GM18508 (cell line): ENCODE data around the gene ESAM.
"Not testable (repeated sequence)": the region's sequence is repeated elsewhere in the genome, so short reads cannot be mapped to it uniquely, and the experiment has no call there.

Source experiments
- ATAC-seq: cut with Tn5 transposase; IDR thresholded peaks from one replicate; pipeline ENCODE4 v1.9.1; 2021; ENCODE audit warnings: moderate number of reproducible peaks; ENCODE audit not compliant: insufficient read depth, unreplicated experiment

ESAM gene

GRCh38 chr11:124776865-124777645 lies 15.0 kb upstream of the ESAM start:
- no peak for ATAC-seq

GRCh38 chr11:124770959-124771358 lies 8.9 kb upstream of the ESAM start:
- ATAC-seq, result not testable (repeated sequence)

DNA sequence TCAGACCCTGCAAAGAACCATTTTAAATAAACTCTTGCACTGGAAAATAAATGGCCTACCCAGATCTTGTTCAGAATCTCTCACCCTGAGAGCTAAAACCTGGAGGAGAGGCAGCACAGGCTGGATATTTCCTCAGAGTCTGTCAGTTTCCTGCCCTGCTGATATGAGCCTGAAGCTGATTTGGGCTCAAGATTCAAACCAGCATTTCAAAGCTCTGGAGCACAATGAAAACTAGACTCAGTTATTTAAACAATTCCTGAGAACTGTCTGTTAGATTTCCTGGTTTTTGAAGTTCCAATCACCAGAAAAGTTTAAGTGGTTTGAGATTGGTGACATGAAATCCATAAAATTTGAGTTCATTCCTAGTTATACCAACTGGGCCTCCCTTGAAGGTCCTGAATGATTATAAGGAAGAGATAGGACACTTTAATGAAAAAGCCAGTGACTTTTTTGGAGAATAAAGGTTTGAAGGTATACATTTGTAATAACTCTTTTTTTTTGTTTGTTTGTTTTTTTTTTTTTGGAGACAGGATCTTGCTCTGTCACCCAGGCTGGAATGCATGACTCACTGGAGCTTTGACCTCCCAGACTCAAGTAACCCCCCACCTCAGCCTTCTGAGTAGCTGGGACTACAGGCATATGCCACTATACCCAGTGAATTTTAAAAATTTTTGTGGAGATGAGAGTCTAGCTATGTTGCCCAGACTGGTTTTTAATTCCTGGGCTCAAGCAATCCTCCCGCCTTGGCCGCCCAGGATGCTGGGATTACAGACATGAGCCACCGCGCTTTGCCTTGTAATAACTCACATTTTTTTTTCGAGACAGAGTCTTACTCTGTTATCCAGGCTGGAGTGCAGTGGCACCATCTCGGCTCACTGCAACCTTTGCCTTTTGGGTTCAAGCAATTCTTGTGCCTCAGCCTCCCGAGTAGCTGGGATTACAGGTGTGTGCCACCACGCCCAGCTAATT lies 8.0 kb upstream of the ESAM start:
- no peak for ATAC-seq

GRCh38 chr11:124768914-124769313 lies 6.8 kb upstream of the ESAM start:
- no peak for ATAC-seq

GRCh38 chr11:124766156-124766555 lies 4.1 kb upstream of the ESAM start:
- no peak for ATAC-seq

- no peak for ATAC-seq
These were observed 1.3 kb upstream of the ESAM start for GRCh38 chr11:124763156-124763947.

GRCh38 chr11:124762624-124763155 lies 600 bp upstream of the ESAM start:
- no peak for ATAC-seq

DNA sequence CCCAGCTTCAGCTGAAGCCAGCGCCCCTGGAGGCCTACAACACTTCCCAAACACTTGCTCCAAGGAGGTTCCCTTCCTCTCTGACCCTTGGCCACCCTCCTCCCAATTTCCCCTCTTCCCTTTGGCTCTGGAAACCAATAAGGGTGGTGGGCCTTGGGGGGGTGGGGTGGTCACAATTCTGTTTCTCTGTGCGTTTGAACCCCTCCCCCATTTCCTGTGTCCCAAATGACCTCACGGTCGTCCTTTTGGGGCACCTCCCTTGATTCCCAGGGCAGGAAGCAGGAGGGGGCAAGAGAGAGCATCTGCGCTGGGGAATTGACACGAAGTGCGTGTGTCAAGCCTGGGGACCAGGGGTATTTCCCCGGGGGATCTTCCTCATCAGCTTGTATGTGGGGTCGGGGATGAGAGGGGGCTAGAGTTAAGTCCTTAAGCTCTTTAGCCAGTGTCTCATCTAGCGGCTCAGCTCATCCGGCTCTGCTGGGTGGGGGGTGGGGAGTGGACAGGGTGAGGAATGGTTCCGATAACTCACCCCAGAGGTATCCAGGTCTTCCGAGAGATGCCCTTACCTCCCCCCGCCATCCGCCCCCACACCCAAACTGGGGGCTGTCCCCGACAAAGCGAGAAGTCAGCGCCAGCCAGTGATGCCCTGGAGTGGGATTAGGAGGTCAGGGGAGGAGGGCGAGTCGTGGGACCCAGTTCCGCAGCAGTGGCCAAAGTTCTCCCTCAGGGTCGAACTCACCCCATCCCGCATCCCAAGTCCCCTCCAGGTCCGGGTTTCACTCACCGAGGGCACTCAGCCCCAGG lies 587 bp downstream of the ESAM start:
- no peak for ATAC-seq

DNA sequence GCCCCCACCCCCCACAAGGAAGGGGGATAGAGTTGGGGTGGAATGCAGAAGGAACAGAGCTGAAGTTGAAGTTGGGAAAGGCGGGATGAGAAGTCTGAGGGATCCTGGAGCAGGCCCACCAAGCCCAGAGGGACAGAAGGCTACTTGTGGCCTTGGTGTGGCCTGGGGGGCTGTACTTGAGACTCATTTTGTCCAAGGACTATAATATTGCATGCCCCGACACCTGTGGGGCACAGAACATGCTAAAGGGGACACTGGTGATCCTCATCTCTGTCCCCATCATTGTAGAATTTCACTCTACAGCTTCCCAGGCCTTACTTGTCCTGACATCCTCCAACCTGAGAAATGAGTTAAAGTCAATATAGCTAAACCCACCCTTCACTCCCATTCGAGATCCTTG lies 1.3 kb downstream of the ESAM start:
- ATAC-seq, result no peak

GRCh38 chr11:124760205-124760652 lies 1.9 kb downstream of the ESAM start:
- ATAC-seq, result peak; percentile 25

DNA sequence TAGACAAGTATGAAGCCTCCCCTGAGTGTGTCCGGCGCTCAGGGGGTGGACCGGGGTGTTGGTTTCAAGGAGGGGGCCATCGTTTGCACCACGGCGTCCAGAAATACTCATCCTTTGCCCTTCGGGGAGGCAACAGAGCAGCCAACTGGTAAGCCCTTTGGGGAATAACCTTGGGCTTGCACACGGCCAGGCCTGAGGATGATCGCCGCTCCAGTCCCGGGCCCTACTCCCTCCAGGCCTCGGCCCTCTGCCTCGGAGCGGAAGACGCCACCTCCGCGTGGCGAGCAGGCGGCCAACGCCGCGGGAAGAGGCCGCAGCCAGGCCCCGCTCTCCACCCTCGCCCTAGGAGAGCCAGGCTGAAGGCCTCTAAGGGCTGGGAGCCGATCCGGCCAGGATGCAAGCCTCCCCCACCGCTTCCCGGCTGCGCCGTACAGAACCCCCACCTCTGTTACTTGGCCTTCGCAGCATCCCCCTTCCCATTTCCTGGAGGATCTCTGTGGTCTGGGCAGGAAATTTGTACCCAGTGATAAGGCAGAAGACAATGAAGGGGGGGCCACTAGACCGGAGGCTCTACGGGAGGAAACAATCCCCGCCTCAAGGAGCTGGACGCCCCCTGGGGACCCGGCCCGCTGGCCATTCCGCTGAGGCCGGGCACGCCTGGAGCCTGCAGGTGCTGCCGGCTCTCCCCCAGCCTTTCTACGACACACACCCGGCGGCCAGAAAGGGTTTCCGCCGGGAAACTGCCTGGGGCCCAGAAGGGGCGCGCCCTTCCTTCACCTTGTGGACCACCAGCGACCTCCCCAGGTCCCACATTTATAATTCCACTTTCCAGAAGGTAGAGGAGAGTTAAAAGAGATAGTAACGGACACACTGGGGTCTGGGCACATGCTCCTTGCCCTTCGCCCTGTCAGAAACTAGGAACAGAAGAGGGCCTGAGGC lies 2.6 kb downstream of the ESAM start:
- ATAC-seq, result no peak

- peak; percentile 29 for ATAC-seq
These were observed 3.5 kb downstream of the ESAM start for GRCh38 chr11:124758355-124759265.

DNA sequence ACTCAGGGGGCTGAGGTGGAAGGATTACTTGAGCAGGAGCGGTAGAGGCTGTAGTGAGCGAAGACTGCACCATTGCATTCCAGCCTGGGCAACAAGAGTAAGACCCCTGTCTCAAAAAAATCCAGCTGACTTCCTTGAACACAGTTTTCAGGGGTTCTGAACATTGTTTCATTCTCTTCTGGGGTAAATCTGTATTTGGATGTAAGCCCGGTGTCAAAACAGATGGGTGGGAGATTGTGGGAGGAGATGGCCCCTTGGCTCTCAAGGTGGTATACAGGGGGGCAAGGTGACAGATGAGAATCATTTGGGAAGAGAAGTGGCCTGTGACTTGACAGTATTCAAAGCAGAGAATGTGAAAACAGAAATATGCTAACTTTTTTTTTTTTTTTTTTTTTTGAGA lies 4.8 kb downstream of the ESAM start:
- ATAC-seq, result no peak

GRCh38 chr11:124756753-124757227 lies 5.3 kb downstream of the ESAM start:
- no peak for ATAC-seq

DNA sequence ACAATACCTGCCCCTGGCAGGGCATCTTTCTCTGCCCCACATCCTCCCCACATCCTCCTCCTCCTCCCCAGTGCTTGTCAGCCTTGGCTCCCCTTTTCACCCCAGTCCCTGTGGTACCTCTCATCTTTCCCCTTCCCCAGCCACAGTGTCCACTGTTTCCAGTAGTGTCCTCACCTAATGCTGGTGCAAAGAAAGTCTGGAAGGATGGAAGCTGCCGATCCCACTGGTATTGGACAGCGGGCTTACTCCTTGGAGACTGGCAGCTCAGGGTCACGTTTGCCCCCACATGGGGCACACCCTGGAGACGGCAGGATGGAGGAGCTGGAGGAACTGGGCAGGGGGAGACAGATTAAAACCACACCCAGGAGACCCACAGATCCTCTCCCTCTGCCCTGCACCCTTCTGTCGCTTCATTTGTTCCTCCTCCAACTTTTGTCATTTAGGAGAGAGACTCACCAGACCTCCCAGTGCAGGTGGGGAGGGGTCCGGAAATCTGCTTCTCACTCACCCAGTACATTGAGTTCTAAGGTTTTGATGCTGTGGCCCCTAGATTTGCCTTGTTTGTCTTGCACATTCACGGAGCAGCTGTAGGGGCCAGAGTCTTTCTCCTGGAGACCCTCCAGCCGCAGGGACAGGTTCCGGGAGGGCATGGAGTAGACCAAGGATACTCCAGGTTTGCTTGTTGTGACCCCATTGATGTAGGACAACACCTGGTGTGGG lies 5.9 kb downstream of the ESAM start:
- no peak for ATAC-seq

DNA sequence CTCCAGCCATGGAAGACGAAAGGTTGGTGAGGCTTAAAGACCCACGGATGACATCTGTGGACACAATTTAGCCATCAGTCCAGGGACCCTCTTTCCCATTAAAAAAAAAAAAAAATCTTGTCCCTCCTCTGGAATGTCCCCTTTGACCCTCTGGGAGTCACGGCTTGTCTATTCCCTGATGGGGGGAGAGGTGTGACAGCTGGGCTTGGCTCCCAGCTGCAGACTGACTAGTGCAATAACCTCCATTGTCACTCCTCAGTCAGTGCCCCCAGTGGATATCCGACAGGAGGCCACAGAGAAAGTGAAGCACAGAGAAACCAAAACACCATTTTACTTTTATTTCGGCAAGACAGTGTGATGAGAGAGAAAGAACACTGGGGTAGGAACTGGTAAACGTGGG lies 7.4 kb downstream of the ESAM start:
- no peak for ATAC-seq

DNA sequence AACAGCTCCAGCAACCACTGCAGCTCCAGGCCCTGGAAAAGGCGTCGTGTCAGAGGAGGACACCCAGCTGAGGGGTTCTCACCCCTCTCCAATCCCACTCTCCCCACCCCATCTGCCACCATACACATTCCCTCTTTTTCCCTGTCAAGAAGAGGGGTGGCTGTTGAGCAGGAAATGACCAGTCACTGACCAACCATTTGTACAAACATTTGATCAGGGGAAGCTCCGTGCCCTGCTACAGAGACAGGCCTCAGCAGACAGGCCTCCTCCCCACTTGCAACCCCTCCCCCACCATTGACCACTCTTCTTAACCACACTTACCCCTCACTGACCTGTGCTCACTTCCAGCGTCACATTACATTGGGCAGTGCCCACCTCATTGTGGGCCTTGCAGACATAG lies 7.8 kb downstream of the ESAM start:
- no peak for ATAC-seq
